ENCODE results near the gene TEX48.

The TEX48 gene

GRCh38 chr9:114619191-114619761 is 62.7 kb downstream of the TEX48 start:
- DNase-seq: no peak

GRCh38 chr9:114616684-114617520 is 65.1 kb downstream of the TEX48 start:
- no peak for DNase-seq

Data from right forelimb (tissue), 1 donor.